GM06990 (cell line): ENCODE data around the gene PRSS27.

Source experiments
- DNase-seq: peaks from one replicate; pipeline ENCODE4 v3.0.0-alpha.2; 2011; ENCODE audit not compliant: insufficient read length; ENCODE audit errors: extremely low read depth
- H3K27me3 ChIP-seq: replicated peaks from 2 replicates; pipeline ENCODE4 v1.6.0; 2011; ENCODE audit warnings: low read length; ENCODE audit not compliant: control insufficient read depth, insufficient read depth
- H3K36me3 ChIP-seq: 2 replicates; pipeline ENCODE4 v1.5.1; 2011; ENCODE audit warnings: low read length; ENCODE audit not compliant: control insufficient read depth, insufficient read depth
- H3K4me3 ChIP-seq: replicated peaks from 2 replicates; pipeline ENCODE4 v1.5.1; 2011; ENCODE audit warnings: low read depth, mild to moderate bottlenecking, control low read depth, low read length
- CTCF ChIP-seq: IDR thresholded peaks from 2 replicates; pipeline ENCODE4 v1.5.1; 2011; ENCODE audit warnings: low read length, control low read depth, mild to moderate bottlenecking, inconsistent platforms; ENCODE audit not compliant: insufficient read depth, poor library complexity, severe bottlenecking

Gene PRSS27

DNA sequence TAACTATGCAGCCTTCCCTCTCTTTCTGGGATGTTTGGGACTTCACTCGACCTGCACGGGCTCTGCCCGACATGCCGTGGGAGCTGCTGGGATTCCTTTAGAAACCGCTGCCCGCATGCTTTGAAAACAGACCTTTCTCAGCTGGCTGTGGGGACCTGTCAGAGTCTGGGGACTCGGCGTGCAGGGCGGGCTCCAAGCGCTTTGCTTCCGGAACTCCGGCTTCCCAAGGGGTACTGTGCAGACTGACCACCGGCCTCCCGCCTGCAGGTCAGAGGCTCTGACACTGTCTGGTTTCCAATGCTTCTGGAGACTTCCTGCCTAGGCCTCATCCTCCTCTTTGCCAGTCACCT lies 11.8 kb downstream of the PRSS27 start:
- Histone ChIP-seq H3K27me3 (no peaks in the 10 kb centered on the region), H3K4me3 (no peak overlapping the region), H3K36me3 (peaks cover 20% of the 10 kb centered on the region)
- TF ChIP-seq CTCF: no peak
- no peak for DNase-seq

GRCh38 chr16:2707368-2708289 lies 12.4 kb downstream of the PRSS27 start:
- no peak for TF ChIP-seq CTCF
- H3K27me3 ChIP-seq: no peaks in the 10 kb centered on the region
- no peak overlapping the region for H3K4me3 ChIP-seq
- DNase-seq: peak; percentile 6
- peaks cover 25% of the 10 kb centered on the region for H3K36me3 ChIP-seq

DNA sequence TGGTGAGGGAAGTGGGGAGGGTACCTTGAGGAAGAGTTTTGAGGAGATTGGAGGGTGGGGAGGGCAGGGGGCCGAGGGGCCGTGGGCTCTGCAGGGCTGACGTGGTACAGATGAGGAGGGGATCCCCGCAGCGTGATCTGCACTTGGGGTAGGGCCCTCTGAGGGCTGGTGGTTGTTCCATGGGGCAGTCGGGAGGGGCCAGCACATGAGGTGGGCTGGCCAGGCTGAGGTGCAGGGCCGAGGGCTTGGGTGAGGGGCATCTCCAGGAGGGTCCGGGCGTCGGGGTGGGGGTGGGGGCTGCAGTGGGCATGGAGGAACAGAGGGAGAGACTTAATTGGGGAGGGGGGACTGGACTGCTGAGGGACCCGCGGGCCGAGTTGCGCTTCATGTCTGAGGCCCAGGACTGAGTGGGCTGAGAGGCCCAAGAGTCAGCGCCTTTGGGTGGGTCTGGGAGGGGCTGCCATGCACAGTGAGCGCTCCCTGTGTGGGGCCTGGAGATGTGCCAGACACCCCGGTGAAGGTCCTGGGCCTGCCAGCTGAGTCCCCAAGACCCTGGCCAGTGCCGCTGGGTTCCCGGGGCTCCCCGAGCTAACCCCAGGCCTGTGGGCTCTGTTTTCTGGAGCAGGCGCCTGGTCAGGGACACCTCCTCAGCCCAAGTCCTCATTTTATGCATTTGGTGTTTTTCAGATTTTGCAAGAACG lies 13.3 kb downstream of the PRSS27 start:
- no peaks in the 10 kb centered on the region for H3K27me3 ChIP-seq
- H3K36me3 ChIP-seq: peaks cover 26% of the 10 kb centered on the region
- no peak for DNase-seq
- H3K4me3 ChIP-seq: no peak overlapping the region
- no peak for TF ChIP-seq CTCF

DNA sequence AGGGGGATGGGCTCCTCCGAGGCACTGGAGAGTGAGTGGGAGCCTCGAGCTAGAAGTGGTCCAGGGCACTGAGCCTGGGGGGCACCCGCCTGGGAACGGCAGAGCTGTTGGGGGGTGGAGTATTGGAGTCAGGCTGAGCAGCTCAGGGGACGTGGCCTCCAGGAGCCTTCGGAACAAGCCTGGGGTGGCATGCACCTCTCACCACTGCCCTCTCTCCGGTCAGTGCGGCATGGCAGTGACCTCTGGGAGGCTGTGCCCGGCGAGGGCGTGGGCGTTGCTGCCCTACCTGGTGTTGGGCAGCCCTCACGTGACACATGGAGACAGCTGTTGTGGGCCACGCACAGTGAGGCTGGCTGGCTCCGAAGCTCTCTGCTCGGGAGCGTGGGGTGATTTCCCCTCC lies 13.9 kb downstream of the PRSS27 start:
- Histone ChIP-seq H3K36me3 (peaks cover 31% of the 10 kb centered on the region), H3K27me3 (no peaks in the 10 kb centered on the region), H3K4me3 (no peak overlapping the region)
- no peak for DNase-seq
- no peak for TF ChIP-seq CTCF

GRCh38 chr16:2705351-2705750 lies 14.7 kb downstream of the PRSS27 start:
- DNase-seq: no peak
- Histone ChIP-seq H3K4me3 (no peak overlapping the region), H3K36me3 (peaks cover 35% of the 10 kb centered on the region), H3K27me3 (no peaks in the 10 kb centered on the region)
- no peak for TF ChIP-seq CTCF
